Muscle of back (tissue), 13 donors: ENCODE results near the gene C19orf25. TPM values are rescaled to one million over a fixed set of nuclear protein-coding genes. Genes with fewer than 3 reads are reported as not detected.
"Not testable (repeated sequence)": the region's sequence is repeated elsewhere in the genome, so short reads cannot be mapped to it uniquely, and the experiment has no call there.

ENCODE experiments used
- DNase-seq, 3 donors: peaks; one replicate each; pipeline versions ENCODE4 v3.0.0 to v3.0.0-alpha.2; 2013
- long read RNA-seq, 9 donors: transcript quantifications; one replicate each; lab custom pipeline, GENCODE V29; 2026
- polyA plus RNA-seq, 10 donors: library from polyadenylated mRNA; unstranded; fragments of 120-200 nt; gene quantifications; one replicate each; pipeline ENCODE4 v1.2.1, GENCODE V29; 2013; ENCODE audit not compliant: insufficient read length in 10 of 10

Gene C19orf25
- polyA plus RNA-seq, result 10 to 100 TPM; 11.6 to 20.9 (median 15.8) TPM
- long read RNA-seq, donor 1, transcript C19orf25-203 (3 exons, 1,837 nt), result major isoform, 5 of 10 reads
- long read RNA-seq, donor 1, partial matches to known transcripts, result 0 of 10 reads
- long read RNA-seq, donor 1, other reads (novel, unspliced or antisense), result 0 of 10 reads
- long read RNA-seq, donor 2, transcript C19orf25-203 (3 exons, 1,837 nt), result major isoform, 6 of 15 reads
- long read RNA-seq, donor 2, partial matches to known transcripts, result 0 of 15 reads
- long read RNA-seq, donor 2, other reads (novel, unspliced or antisense), result 0 of 15 reads
- long read RNA-seq, donor 3, result 0 reads
- long read RNA-seq, donor 4, transcript C19orf25-203 (3 exons, 1,837 nt), result major isoform, 6 of 10 reads
- long read RNA-seq, donor 4, partial matches to known transcripts, result 0 of 10 reads
- long read RNA-seq, donor 4, other reads (novel, unspliced or antisense), result 0 of 10 reads
- long read RNA-seq, donor 5, transcript C19orf25-203 (3 exons, 1,837 nt), result major isoform, 6 of 14 reads
- long read RNA-seq, donor 5, transcript C19orf25-211 (1 exons, 2,314 nt), result major isoform, 6 of 14 reads
- long read RNA-seq, donor 5, partial matches to known transcripts, result 0 of 14 reads
- long read RNA-seq, donor 5, other reads (novel, unspliced or antisense), result 0 of 14 reads
- long read RNA-seq, donor 6, transcript C19orf25-203 (3 exons, 1,837 nt), result major isoform, 5 of 14 reads
- long read RNA-seq, donor 6, transcript C19orf25-211 (1 exons, 2,314 nt), result major isoform, 5 of 14 reads
- long read RNA-seq, donor 6, partial matches to known transcripts, result 0 of 14 reads
- long read RNA-seq, donor 6, other reads (novel, unspliced or antisense), result 0 of 14 reads
- long read RNA-seq, donor 7, transcript C19orf25-203 (3 exons, 1,837 nt), result major isoform, 7 of 11 reads
- long read RNA-seq, donor 7, partial matches to known transcripts, result 0 of 11 reads
- long read RNA-seq, donor 7, other reads (novel, unspliced or antisense), result 0 of 11 reads
- long read RNA-seq, donor 8, partial matches to known transcripts, result 0 of 5 reads
- long read RNA-seq, donor 8, other reads (novel, unspliced or antisense), result 0 of 5 reads
- long read RNA-seq, donor 9, partial matches to known transcripts, result 0 of 1 reads
- long read RNA-seq, donor 9, other reads (novel, unspliced or antisense), result 0 of 1 reads

- peak; percentile 93 to 97 (median 95) for DNase-seq
Measured at GRCh38 chr19:1478934-1479707, at the start of gene C19orf25. TSS of gene C19orf25 (minus strand) at chr19:1479215. CDS start at chr19:1478903, 312 bp downstream.

GRCh38 chr19:1527650-1528309 lies 48.8 kb upstream of the C19orf25 start:
- no peak for DNase-seq

- DNase-seq, result no peak
Measured at GRCh38 chr19:1526979-1527649, 48.1 kb upstream of the C19orf25 start.

GRCh38 chr19:1526066-1526778 lies 47.2 kb upstream of the C19orf25 start:
- DNase-seq, result no peak

- no peak for DNase-seq
Measured at GRCh38 chr19:1525343-1525742, 46.3 kb upstream of the C19orf25 start.

- no peak for DNase-seq
Measured at GRCh38 chr19:1524972-1525325, 45.9 kb upstream of the C19orf25 start.

GRCh38 chr19:1524287-1524971 lies 45.4 kb upstream of the C19orf25 start:
- DNase-seq, result no peak

GRCh38 chr19:1523412-1524286 lies 44.6 kb upstream of the C19orf25 start, which contains the start of gene PLK5:
TSS of gene PLK5 (plus strand) at chr19:1524077. CDS start at chr19:1526997, 2,920 bp downstream.
- DNase-seq, result no peak

GRCh38 chr19:1522838-1523237 lies 43.8 kb upstream of the C19orf25 start:
- DNase-seq, result no peak

GRCh38 chr19:1522061-1522460 lies 43.0 kb upstream of the C19orf25 start:
- no peak for DNase-seq

GRCh38 chr19:1521636-1522035 lies 42.6 kb upstream of the C19orf25 start:
- DNase-seq, result no peak

- DNase-seq, result no peak
Measured at GRCh38 chr19:1520203-1520780, 41.3 kb upstream of the C19orf25 start.

GRCh38 chr19:1519802-1520201 lies 40.8 kb upstream of the C19orf25 start:
- DNase-seq, result not testable (repeated sequence)

GRCh38 chr19:1518471-1518870 lies 39.5 kb upstream of the C19orf25 start:
- DNase-seq, result no peak

- no peak for DNase-seq
Measured at GRCh38 chr19:1516395-1516753, 37.4 kb upstream of the C19orf25 start.

- no peak for DNase-seq
Measured at GRCh38 chr19:1514986-1515721, 36.1 kb upstream of the C19orf25 start.

- DNase-seq, result no peak
Measured at GRCh38 chr19:1514295-1514661, 35.3 kb upstream of the C19orf25 start.
